ENCODE results near the gene MGMT.

The MGMT gene

DNA sequence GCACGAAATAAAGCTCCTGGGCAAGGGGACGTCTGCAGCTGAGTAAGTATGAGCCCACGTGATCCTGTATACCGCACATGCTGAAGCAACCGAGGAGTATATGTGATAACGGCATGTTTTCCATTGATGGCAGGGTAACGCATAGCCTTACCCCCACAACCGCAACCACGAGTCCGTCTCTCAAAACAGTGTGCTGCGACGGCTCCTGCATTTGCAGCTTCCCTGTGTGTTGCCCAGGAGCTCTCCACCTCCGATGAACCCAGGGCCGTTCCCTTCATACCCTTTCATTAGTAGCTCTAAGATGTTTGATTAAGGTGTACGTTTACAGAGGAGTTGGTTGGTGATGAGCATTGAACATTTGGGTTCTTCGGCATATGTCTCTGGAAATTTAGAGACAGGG, 69.3 kb downstream of the MGMT start:
- Histone ChIP-seq H2AFZ (ENCODE audit: low read length) (no peak overlapping the region), H3K27ac (ENCODE audit: low read length) (no peak overlapping the region), H3K9ac (ENCODE audit: low read length) (no peak overlapping the region), H3K4me3 (ENCODE audit: low read length) (no peak overlapping the region), H3K79me2 (ENCODE audit: low read length) (no peaks in the 10 kb centered on the region), H3K9me3 (replicated peaks; ENCODE audit: insufficient read depth, low read length) (no peaks in the 10 kb centered on the region), H3K4me2 (ENCODE audit: low read depth, low read length) (no peak overlapping the region), H3K4me1 (ENCODE audit: low read length) (no peaks in the 10 kb centered on the region), H4K20me1 (ENCODE audit: insufficient read depth, low read length) (no peaks in the 10 kb centered on the region), H3K9me2 (replicated peaks; ENCODE audit: insufficient read depth, low read length) (no peaks in the 10 kb centered on the region), H3K27me3 (replicated peaks; ENCODE audit: insufficient read depth, low read length) (no peaks in the 10 kb centered on the region), H3K36me3 (replicated peaks; ENCODE audit: insufficient read depth, low read length) (no peaks in the 10 kb centered on the region), H3F3A (ENCODE audit: insufficient read depth, low read length) (no peaks in the 10 kb centered on the region)
- no peak for DNase-seq
- TF ChIP-seq EZH2phosphoT487 (IDR thresholded peaks at IDR 0.05; ENCODE audit: low read length) (no peak), EZH2 (optimal IDR thresholded peaks at IDR 0.05; ENCODE audit: low read depth, low read length) (no peak)
- TF ChIP-seq, protein P1, sequence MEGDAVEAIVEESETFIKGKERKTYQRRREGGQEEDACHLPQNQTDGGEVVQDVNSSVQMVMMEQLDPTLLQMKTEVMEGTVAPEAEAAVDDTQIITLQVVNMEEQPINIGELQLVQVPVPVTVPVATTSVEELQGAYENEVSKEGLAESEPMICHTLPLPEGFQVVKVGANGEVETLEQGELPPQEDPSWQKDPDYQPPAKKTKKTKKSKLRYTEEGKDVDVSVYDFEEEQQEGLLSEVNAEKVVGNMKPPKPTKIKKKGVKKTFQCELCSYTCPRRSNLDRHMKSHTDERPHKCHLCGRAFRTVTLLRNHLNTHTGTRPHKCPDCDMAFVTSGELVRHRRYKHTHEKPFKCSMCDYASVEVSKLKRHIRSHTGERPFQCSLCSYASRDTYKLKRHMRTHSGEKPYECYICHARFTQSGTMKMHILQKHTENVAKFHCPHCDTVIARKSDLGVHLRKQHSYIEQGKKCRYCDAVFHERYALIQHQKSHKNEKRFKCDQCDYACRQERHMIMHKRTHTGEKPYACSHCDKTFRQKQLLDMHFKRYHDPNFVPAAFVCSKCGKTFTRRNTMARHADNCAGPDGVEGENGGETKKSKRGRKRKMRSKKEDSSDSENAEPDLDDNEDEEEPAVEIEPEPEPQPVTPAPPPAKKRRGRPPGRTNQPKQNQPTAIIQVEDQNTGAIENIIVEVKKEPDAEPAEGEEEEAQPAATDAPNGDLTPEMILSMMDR (IDR thresholded peaks at IDR 0.05; ENCODE audit: low read length), result no peak

DNA sequence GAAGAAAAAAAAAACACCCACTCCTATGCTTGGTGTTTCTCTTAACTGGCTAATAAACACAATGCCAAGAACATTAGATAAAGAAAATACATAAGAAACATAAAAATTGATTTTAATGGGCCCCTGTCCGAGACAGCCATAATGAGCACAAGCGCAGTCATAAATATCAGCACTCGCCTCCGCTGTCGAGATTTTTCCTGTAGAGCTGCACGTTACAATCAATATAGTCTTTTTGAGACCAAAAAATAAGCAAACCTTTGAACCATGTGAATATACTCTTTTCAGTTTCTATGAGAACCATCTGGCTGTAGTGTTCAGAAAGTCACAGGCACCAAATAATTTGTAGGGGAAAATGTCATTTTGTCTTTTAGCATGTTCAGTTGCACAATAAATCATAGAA, 70.1 kb downstream of the MGMT start:
- H3K36me3 ChIP-seq (replicated peaks; ENCODE audit: insufficient read depth, low read length), result no peaks in the 10 kb centered on the region
- H3K79me2 ChIP-seq (ENCODE audit: low read length), result no peaks in the 10 kb centered on the region
- no peak overlapping the region for H3K4me3 ChIP-seq (ENCODE audit: low read length)
- no peak overlapping the region for H3K27ac ChIP-seq (ENCODE audit: low read length)
- H3K9me2 ChIP-seq (replicated peaks; ENCODE audit: insufficient read depth, low read length), result no peaks in the 10 kb centered on the region
- no peaks in the 10 kb centered on the region for H3K27me3 ChIP-seq (replicated peaks; ENCODE audit: insufficient read depth, low read length)
- H3K9me3 ChIP-seq (replicated peaks; ENCODE audit: insufficient read depth, low read length), result no peaks in the 10 kb centered on the region
- H3F3A ChIP-seq (ENCODE audit: insufficient read depth, low read length), result no peaks in the 10 kb centered on the region
- no peak for DNase-seq
- H3K9ac ChIP-seq (ENCODE audit: low read length), result no peak overlapping the region
- no peak overlapping the region for H2AFZ ChIP-seq (ENCODE audit: low read length)
- TF ChIP-seq, protein P1 (IDR thresholded peaks at IDR 0.05; ENCODE audit: low read length), result no peak
- no peak for TF ChIP-seq EZH2phosphoT487 (IDR thresholded peaks at IDR 0.05; ENCODE audit: low read length)
- TF ChIP-seq EZH2 (optimal IDR thresholded peaks at IDR 0.05; ENCODE audit: low read depth, low read length), result no peak
- no peak overlapping the region for H3K4me2 ChIP-seq (ENCODE audit: low read depth, low read length)
- no peaks in the 10 kb centered on the region for H4K20me1 ChIP-seq (ENCODE audit: insufficient read depth, low read length)
- H3K4me1 ChIP-seq (ENCODE audit: low read length), result no peaks in the 10 kb centered on the region

DNA sequence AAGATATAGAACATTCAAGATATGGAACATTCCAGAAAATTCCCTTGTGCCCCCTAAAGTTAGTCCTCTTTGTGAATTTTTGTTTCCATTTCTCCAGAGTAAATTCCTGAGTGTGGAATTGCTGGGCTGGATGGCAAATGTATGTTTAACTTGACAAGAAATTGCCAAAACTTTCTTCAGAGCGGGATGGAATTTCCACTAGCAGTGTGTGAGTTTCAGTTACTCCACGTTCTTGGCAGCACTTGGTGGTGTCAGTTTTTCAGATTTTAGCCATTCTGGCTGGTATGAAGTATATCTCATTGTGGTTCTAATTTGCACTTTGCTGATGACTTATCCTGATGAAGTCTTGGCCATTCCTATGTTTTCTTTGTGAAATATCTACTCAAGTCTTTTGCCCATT, 71.2 kb downstream of the MGMT start:
- H3K9ac ChIP-seq (ENCODE audit: low read length), result no peak overlapping the region
- H3K27ac ChIP-seq (ENCODE audit: low read length), result no peak overlapping the region

More for the DNA sequence above, 71.2 kb downstream of the MGMT start:
- Histone ChIP-seq H3K79me2 (ENCODE audit: low read length) (no peaks in the 10 kb centered on the region), H3K4me1 (ENCODE audit: low read length) (no peaks in the 10 kb centered on the region), H3K36me3 (replicated peaks; ENCODE audit: insufficient read depth, low read length) (no peaks in the 10 kb centered on the region), H3K9me3 (replicated peaks; ENCODE audit: insufficient read depth, low read length) (no peaks in the 10 kb centered on the region), H3K4me3 (ENCODE audit: low read length) (no peak overlapping the region), H3K9me2 (replicated peaks; ENCODE audit: insufficient read depth, low read length) (no peaks in the 10 kb centered on the region), H2AFZ (ENCODE audit: low read length) (no peak overlapping the region), H3K4me2 (ENCODE audit: low read depth, low read length) (no peak overlapping the region), H4K20me1 (ENCODE audit: insufficient read depth, low read length) (no peaks in the 10 kb centered on the region), H3K27me3 (replicated peaks; ENCODE audit: insufficient read depth, low read length) (no peaks in the 10 kb centered on the region), H3F3A (ENCODE audit: insufficient read depth, low read length) (no peaks in the 10 kb centered on the region)
- no peak for DNase-seq
- no peak for TF ChIP-seq EZH2phosphoT487 (IDR thresholded peaks at IDR 0.05; ENCODE audit: low read length)
- no peak for TF ChIP-seq EZH2 (optimal IDR thresholded peaks at IDR 0.05; ENCODE audit: low read depth, low read length)
- TF ChIP-seq, protein P1 (IDR thresholded peaks at IDR 0.05; ENCODE audit: low read length), result no peak
